ENCODE measurements around the gene NCOA3. TPM values are rescaled to one million over a fixed set of nuclear protein-coding genes. Genes with fewer than 3 reads are reported as not detected.

Gene NCOA3
- total RNA-seq, 1 experiment from 2014 or later = 68.6 TPM

DNA sequence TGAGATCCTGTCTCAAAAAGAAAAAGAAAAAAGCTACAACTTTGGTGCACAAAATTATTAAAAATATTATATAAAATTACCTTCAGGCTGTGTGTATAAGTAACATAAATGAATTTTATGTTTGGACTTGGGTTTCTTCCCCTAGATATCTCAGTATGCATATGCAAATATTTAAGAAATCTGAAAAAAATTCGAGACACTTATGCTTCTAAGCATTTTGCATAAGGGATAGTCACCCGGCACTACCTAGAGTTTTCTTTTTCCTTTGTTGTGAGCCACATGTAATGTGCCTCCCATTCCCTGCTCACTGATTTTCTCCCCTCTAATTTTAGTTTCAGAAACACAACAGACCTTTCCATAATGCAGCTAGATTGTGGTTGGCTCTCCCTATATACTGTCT, 79.4 kb downstream of the NCOA3 start:
- POLR2A ChIA-PET = interaction anchor here (0.6 to 8.7 kb wide), 3 partner anchors 17 to 88 kb away, joined by 3 to 79 read pairs (median 6); no protein-coding TSS in a partner anchor
- TF ChIP-seq, protein P1, sequence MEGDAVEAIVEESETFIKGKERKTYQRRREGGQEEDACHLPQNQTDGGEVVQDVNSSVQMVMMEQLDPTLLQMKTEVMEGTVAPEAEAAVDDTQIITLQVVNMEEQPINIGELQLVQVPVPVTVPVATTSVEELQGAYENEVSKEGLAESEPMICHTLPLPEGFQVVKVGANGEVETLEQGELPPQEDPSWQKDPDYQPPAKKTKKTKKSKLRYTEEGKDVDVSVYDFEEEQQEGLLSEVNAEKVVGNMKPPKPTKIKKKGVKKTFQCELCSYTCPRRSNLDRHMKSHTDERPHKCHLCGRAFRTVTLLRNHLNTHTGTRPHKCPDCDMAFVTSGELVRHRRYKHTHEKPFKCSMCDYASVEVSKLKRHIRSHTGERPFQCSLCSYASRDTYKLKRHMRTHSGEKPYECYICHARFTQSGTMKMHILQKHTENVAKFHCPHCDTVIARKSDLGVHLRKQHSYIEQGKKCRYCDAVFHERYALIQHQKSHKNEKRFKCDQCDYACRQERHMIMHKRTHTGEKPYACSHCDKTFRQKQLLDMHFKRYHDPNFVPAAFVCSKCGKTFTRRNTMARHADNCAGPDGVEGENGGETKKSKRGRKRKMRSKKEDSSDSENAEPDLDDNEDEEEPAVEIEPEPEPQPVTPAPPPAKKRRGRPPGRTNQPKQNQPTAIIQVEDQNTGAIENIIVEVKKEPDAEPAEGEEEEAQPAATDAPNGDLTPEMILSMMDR (IDR thresholded peaks at IDR 0.05; ENCODE audit: unreplicated experiment) = no peak
- Mint-ChIP-seq H3K27ac (ENCODE audit: low read depth, unreplicated experiment) (no peak overlapping the region), H3K4me1 (ENCODE audit: insufficient read depth, unreplicated experiment) (peaks cover 9% of the 10 kb centered on the region), H3K9me3 (ENCODE audit: unreplicated experiment) (no peaks in the 10 kb centered on the region), H3K27me3 (ENCODE audit: insufficient read depth, unreplicated experiment) (no peaks in the 10 kb centered on the region), H3K36me3 (ENCODE audit: insufficient read depth, unreplicated experiment) (peaks cover 14% of the 10 kb centered on the region), H3K4me3 (ENCODE audit: unreplicated experiment) (no peak overlapping the region)
- BruUV-seq (replicated peaks) = no TSS peak
- DNase-seq (ENCODE audit: unreplicated experiment) = no peak
- CTCF ChIA-PET = no interaction called here
- intact Hi-C loops (cut with micrococcal nuclease) = no loop called here

DNA sequence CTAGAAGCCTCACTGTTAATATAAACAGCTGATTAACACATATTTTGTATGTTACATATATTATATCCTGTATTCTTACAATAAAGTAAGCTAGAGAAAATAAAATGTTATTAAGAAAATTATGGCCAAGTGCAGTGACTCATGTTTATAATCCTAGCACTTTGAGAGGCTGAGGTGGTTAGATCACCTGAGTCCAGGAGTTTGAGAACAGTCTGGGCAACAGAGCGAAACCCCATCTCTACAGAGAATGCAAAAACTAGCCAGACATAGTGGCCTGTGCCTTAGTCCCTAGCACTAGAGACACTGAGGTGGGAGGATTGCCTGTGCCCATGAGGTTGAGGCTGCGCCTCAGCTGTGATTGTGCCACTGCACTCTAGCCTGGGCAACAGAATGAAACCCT, 81.9 kb downstream of the NCOA3 start:
- no TSS peak for BruUV-seq (replicated peaks)
- intact Hi-C loops (cut with micrococcal nuclease) = no loop called here
- no peak for DNase-seq (ENCODE audit: unreplicated experiment)
- POLR2A ChIA-PET = interaction anchor here (1.2 to 1.4 kb wide), 2 partner anchors 13 to 81 kb away, joined by 3 read pairs; partner anchors contain the start of gene NCOA3
- TF ChIP-seq, protein P1 (IDR thresholded peaks at IDR 0.05; ENCODE audit: unreplicated experiment) = no peak
- peak overlapping the region; percentile 44 for H3K27ac Mint-ChIP-seq (ENCODE audit: low read depth, unreplicated experiment)
- no peak overlapping the region for H3K4me3 Mint-ChIP-seq (ENCODE audit: unreplicated experiment)
- CTCF ChIA-PET = interaction anchor here (1.3 kb wide), 1 partner anchor 15 kb away, joined by 7 read pairs; no protein-coding TSS in a partner anchor
- peaks cover 11% of the 10 kb centered on the region for H3K4me1 Mint-ChIP-seq (ENCODE audit: insufficient read depth, unreplicated experiment)
- no peaks in the 10 kb centered on the region for H3K27me3 Mint-ChIP-seq (ENCODE audit: insufficient read depth, unreplicated experiment)
- H3K9me3 Mint-ChIP-seq (ENCODE audit: unreplicated experiment) = no peaks in the 10 kb centered on the region
- peaks cover 30% of the 10 kb centered on the region for H3K36me3 Mint-ChIP-seq (ENCODE audit: insufficient read depth, unreplicated experiment)

DNA sequence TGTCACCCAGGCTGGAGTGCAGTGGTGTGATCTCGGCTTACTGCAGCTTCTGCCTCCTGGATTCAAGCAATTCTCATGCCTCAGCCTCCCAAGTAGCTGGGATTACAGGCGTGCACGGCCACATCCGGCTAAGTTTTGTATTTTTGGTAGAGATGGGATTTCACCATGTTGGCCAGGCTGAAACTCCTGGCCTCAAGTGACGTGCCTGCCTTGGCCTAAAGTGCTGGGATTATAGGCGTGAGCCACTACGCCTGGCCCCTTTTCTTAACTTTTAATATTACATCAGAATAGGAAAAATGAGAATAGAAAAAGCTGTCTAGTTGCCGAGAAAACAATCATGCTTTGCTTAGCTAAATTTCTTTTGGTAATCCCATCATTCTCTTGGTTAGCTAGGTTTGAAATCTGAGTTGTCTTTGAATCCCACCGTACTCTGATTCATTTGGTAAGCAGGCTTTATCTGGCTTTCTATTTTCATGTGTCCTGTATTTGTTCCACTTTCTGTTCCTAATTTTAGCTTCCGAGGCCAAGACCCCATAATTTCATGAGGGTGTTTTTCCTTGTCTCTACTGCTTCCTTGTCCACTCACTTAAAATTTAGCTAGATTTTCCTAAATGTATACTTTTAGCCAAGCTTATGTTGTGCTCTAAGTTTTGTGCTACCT, 83.5 kb downstream of the NCOA3 start:
- ChIA-PET CTCF (interaction anchor here (0.6 to 0.8 kb wide), 3 partner anchors 19 to 835 kb away, joined by 3 read pairs; no protein-coding TSS in a partner anchor), POLR2A (interaction anchor here (0.7 to 1.4 kb wide), 3 partner anchors 9 to 83 kb away, joined by 3 to 7 read pairs (median 6); no protein-coding TSS in a partner anchor)
- Mint-ChIP-seq H3K4me1 (ENCODE audit: insufficient read depth, unreplicated experiment) (peaks cover 11% of the 10 kb centered on the region), H3K27ac (ENCODE audit: low read depth, unreplicated experiment) (no peak overlapping the region), H3K9me3 (ENCODE audit: unreplicated experiment) (no peaks in the 10 kb centered on the region), H3K36me3 (ENCODE audit: insufficient read depth, unreplicated experiment) (peaks cover 39% of the 10 kb centered on the region), H3K27me3 (ENCODE audit: insufficient read depth, unreplicated experiment) (no peaks in the 10 kb centered on the region), H3K4me3 (ENCODE audit: unreplicated experiment) (no peak overlapping the region)
- TF ChIP-seq, protein P1 (IDR thresholded peaks at IDR 0.05; ENCODE audit: unreplicated experiment) = no peak
- no TSS peak for BruUV-seq (replicated peaks)
- no peak for DNase-seq (ENCODE audit: unreplicated experiment)
- intact Hi-C loops (cut with micrococcal nuclease) = no loop called here

DNA sequence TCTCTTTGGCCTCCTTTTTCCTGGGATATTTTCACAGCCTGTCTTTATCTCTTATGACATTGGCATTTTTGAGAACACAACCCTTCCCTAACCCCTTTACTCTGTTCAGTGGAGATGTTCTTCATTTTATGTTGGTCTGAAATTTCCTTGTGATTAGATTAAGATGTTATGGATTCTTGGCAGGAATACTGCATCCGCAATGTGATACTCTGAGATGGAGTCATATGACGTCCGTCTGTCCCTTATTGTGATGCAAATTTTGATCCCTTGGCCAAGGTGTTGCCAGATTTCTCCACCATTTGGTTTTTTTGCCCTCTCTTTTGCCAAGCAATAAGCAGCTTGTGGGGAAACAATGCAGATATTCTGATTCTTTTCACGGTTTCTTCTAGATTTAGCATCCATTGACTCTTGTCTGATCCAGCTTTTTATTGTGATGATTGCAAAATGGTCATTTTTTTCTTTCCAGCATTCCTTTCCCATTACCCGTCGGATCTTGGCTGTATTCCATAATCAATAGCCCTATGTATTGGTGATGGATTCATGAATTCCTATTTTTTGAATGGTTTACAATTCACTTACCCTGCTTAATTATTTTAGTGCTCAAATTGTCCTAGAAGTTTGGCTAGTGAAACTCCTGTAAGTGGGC, 85.1 kb downstream of the NCOA3 start:
- Mint-ChIP-seq H3K36me3 (ENCODE audit: insufficient read depth, unreplicated experiment) (peaks cover 39% of the 10 kb centered on the region), H3K4me3 (ENCODE audit: unreplicated experiment) (no peak overlapping the region), H3K4me1 (ENCODE audit: insufficient read depth, unreplicated experiment) (peaks cover 11% of the 10 kb centered on the region), H3K9me3 (ENCODE audit: unreplicated experiment) (no peaks in the 10 kb centered on the region), H3K27ac (ENCODE audit: low read depth, unreplicated experiment) (peak overlapping the region; percentile 54), H3K27me3 (ENCODE audit: insufficient read depth, unreplicated experiment) (no peaks in the 10 kb centered on the region)
- BruUV-seq (replicated peaks) = no TSS peak
- CTCF ChIA-PET = no interaction called here
- intact Hi-C loops (cut with micrococcal nuclease) = no loop called here
- TF ChIP-seq, protein P1 (IDR thresholded peaks at IDR 0.05; ENCODE audit: unreplicated experiment) = no peak
- POLR2A ChIA-PET = interaction anchor here (0.7 to 1.3 kb wide), 5 partner anchors 10 to 289 kb away, joined by 3 read pairs; no protein-coding TSS in a partner anchor
- no peak for DNase-seq (ENCODE audit: unreplicated experiment)

Data from MCF 10A (cell line).